Fibroblast of the conjunctiva (primary cell): ENCODE results near the gene NPAS3.
A peak's percentile ranks its signal among the peaks of the same experiment; 100 is the strongest.

Experiments used
- DNase-seq: peaks from one replicate; pipeline ENCODE4 v3.0.0-alpha.2; 2010; ENCODE audit warnings: low read depth

Gene NPAS3

GRCh38 chr14:33184587-33184986 is 245.9 kb downstream of the NPAS3 start:
- peak; percentile 1 for DNase-seq

- DNase-seq = no peak
Observed at GRCh38 chr14:33186656-33187055, 248.0 kb downstream of the NPAS3 start.

DNA sequence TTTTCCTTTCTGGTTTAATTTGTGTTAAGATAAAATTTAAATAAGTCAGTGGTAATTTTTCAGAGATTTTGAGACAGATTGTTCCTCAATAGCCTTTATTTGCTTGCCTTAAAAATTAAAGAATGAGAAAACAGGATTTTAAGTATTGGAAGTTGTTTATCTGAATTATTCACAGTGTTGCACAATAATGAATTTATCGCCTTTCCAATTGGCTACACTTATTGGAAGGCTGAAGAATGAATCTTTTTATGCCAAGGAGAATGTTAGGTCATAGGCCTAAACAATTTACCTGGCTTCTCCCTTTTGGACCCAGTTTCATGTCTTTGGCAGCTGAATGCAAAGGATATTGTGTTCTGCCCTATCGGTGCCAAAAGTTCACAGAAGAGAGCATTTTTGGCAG is 250.2 kb downstream of the NPAS3 start:
- no peak for DNase-seq

- no peak for DNase-seq
Observed at GRCh38 chr14:33191855-33192254, 253.2 kb downstream of the NPAS3 start.

GRCh38 chr14:33194551-33194950 is 255.9 kb downstream of the NPAS3 start:
- DNase-seq = no peak

DNA sequence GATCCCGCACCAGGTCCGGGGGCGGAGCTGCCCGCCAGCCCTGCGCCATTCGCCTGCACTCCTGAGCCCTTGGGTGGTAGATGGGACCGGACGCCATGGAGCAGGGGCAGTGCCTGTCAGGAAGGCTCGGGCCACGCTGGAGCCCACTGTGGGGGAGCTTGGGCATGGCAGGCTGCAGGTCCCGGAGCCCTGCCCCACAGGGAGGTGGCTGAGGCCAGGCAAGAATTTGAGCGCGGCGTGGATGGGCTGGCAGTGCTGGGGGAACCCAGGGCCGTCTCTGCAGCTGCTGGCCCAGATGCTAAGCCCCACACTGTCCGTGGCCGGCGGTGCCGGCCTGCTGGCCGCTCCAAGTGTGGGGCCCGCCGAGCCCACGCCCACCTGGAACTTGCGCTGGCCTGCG is 260.0 kb downstream of the NPAS3 start:
- DNase-seq = no peak

DNA sequence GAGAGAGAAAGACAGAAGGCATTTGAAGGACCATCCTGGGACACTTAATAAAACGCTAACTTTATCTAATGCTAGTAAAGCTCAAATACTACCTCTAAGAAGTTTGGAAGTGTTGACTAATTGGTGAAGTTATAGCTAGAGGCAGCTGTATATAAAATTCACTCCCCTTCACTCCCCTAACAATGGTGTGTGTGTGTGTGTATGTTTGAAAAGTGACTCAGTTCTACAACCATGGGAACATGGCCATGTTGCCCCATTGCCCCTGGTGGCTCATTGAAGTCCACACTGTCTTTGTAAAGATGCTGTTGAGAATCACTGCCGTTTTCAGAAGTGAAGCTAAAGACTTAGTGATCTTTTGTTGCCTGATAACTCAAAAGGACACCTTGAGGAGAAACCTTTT is 262.4 kb downstream of the NPAS3 start:
- DNase-seq = no peak

DNA sequence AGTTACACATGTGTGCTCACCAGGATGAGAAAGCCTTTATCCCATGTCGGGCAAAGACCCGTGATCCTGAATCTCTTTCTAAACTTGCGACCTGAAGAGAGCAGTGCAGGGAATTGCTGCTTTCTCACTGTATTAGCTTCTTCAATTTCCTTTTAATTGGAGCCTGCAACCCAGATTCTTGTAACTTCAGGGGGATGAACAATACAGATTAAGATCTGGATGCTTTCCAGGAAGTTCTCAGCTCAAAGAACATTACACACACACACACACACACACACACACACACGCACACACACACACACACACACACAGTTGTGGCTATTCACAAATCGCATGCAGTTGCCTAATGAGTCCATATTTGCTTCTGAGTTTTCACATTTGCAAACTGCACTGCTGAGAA is 268.3 kb downstream of the NPAS3 start:
- DNase-seq = no peak

GRCh38 chr14:33207467-33208017 is 268.9 kb downstream of the NPAS3 start:
- no peak for DNase-seq

DNA sequence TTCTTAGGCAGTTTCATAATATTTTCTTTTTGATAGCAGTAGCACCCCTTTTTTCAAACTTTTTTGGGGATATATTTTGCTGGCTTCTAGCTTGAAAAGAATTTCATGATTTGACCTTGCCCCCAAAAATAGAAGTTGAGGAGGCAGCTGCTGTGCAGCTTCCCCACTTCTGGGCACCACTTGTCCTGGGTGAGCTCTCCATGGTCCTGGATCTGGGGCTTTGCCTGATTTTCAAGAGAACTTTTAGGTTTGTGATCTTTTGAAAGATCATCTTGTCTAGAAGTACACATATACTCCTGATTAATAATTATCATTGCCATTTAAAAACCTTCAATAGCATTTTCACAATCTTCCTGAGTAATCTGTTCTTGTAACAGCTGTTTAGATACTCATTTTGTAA is 271.6 kb downstream of the NPAS3 start:
- DNase-seq = no peak

DNA sequence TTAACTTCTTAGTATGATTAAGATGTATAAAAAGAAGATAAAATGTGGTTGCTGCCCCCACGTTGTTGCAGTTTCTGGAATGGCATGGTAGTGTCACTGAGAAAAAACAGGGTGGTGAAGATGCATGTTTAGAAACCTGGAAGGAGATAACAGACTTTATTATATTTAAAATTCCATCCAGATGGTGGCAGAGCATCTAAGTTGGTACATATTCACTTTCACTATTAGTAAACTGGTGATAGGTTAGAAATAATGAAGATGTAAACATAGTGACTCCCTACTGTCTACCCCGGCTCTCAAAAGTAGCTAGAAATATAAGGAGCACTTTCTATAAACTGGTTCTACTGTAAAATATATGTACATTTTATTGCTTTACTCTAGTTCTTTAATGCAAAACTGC is 279.3 kb downstream of the NPAS3 start:
- no peak for DNase-seq

GRCh38 chr14:33219957-33220356 is 281.3 kb downstream of the NPAS3 start:
- DNase-seq = no peak

- peak; percentile 3 for DNase-seq
Observed at GRCh38 chr14:33229269-33229929, 290.7 kb downstream of the NPAS3 start.

DNA sequence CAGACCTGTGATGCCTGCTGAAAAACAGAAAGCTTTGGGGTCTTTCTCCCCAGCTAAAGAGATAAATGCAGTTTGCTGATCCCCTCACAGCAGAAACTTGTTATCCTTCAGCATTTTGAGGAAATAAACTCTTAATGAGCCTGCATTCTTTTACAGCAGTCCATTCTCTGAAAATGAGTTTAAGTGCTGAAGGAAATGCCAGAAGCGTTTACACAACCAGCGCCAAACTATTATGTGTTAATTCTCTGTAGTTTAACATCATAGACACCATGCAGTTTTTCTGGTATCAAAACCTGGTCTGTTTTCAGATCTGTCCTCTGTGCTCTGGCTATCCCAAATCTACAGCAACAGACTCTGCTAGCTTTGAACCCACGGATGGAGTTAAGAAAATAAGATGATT is 291.3 kb downstream of the NPAS3 start:
- DNase-seq = no peak

DNA sequence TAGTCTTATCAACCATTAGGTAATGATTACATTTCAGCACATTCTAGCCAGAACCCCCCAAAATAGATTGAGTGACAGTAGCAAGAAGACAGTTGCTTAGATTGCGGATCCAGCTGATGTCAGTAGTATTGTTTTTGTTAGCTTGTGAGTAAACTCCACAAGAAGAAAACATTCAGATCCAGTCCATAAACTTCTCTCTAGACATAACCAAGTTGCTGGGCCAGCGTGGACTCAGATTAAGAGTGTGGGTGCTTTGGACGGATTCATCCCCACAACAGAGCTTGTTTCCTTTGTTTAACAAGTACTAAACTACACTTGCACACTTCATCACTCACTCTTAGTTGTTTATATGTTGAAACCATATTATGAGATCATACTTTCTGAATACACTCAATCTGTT is 293.4 kb downstream of the NPAS3 start:
- no peak for DNase-seq

DNA sequence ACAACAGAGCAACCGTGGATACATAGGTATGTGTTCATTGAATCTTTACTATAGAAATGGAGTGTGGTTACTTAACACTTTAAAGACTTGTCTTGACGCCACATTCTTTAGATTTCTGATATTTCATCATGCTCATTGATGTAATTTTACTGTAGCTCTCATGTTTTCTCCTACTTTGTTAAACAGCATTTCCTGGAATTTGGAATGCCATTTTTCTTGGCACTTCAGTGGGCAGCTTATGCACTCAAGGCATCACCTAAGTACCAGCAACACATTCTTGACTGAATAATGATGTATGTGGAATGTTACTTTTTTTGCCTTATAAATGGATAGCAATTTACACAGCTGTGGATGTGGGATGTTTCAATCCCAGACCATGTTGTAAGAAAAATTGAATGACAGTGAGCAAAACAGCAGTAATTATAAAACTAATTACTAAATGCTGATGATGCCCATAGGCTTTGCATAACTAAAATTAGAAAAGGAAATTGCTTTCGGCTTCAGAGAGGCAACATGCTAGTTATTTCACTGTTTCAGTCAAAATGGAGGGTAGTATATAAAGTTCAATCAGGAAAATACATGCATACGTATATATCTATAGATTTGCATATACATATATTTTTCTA is 298.5 kb downstream of the NPAS3 start:
- DNase-seq = no peak

DNA sequence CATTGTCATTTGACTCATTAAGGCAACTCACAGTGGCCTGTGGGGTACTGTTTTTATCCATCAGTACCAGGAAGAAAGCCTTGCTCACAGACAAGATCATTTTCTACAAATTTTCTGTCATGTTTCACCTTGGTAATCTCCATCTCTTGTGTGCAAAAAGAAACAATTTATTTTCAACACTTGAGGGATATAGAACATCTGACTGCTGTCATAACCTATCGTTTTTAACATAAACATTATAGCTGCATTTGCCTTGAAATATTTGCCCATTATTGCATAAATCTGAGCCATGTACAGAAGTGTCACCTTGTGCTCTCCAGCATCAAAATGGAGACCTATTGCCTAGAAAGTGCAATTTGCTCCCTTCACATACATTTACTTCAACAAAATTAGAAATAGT is 300.8 kb downstream of the NPAS3 start:
- no peak for DNase-seq

DNA sequence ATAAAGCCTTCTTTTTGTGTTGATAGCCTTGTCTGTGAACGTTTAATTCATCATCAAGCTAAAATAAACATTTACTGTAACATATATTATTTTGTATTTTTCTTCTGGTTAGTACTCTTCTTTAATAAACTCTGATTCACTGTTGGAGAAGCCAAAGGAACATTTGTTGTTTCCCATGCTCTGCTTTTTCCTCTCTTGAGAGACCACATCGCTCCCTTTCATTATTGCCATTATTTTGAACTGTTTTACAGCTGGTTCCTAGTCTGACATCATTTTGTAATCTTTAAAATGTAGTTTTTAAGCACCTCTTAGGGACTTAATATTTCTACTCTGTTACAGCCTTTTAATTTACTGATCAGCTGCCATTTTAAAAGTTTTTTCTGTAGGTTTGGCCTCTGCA is 301.8 kb downstream of the NPAS3 start:
- DNase-seq = no peak

DNA sequence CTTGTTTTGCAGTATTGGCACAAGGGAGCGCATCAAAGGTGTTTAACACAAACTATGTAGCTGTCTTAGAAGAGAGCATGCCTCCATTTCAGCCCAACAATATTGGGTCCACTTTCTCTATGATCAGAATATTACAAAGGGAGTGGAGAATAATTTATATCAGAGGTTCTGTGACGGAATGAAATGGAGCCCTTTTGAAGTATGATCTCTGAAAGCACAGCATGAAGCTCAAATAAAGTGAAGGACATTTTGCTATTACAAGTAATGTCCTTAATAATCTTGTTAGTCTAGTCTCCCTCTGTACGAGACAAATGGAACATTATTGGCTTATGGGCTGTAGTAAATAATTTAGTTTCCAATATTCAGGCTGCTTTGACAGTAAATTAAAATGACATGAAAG is 302.7 kb downstream of the NPAS3 start:
- no peak for DNase-seq

DNA sequence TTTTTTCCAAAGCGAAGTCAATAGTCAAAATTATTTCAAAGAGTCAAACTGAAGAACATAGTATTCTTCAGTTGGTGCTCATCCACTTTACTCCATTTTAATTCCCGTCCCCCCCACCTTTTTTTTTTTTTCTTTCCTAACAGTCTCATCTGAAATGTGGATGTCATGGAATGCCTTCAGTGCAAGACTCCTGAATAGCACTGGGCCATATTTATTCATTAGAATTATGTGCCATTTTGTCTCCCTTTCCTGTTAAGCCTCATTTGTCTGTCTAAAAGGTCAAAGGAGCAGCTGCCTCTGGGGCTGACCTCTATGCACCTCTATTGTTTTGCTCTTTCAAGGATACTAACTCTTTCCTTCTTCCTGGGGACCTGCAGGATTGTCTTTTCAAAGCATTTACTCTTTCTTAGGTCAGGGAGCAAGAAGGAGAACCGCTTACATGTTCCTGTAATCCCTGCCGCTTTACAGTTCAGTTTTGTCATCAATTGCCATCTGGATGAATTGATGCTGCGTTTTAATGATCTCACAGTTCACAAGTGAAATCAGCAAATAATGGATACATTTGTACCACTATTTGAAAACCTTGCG is 310.6 kb downstream of the NPAS3 start:
- DNase-seq = no peak

DNA sequence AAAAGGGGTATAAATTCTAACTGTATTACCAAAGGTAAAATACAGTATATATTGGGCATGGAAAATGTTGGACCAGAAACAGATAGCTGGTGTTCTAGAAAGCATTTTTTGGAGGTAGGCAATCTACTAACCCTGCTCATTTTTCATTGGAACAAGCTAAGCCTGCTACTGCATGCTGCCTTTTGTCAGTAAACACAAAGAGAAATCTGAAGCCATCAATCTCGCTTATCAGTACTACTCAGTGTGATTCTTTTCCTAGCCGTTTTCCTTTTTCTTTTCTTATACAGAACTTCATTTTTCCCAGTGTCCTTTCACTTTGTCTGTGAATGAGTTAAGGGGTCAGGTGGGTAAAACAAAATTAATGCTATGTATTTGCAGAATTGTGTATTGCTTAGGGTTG is 312.3 kb downstream of the NPAS3 start:
- no peak for DNase-seq

- DNase-seq = no peak
Observed at GRCh38 chr14:33254342-33254741, 315.7 kb downstream of the NPAS3 start.

DNA sequence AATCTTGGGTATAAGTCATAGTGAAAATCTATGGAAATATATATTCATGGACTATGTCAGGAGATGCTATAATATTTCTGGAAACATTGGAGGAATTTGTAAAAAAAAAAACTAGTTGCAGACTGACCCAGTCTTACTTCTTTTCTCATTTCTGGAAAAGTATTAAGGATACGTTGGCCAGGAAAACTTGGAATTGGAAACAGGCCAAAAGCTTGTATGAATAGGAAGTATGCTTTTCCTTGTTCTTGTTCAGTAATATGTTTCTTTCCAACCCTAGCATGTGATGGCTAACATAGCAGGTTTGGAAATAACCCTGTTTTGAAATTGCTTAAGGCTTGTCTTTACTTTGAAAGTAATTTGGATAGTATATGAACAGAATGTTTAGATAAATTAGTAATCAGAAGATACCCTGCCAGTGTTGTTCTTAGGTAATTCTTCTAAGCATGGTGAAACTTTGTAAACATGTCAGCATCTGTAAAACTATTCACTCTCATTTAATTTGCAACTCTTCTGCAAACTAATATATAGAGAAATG is 316.2 kb downstream of the NPAS3 start:
- no peak for DNase-seq
